Caco-2 (cell line): ENCODE results near the gene AGMO. TPM values are rescaled to one million over a fixed set of nuclear protein-coding genes. Genes with fewer than 3 reads are reported as not detected.

Experiments
- Bru-seq: library from RNA; stranded (reverse); fragments of 400-500 nt; gene quantifications from one replicate; lab custom pipeline; 2021; lab: Mats Ljungman, UMichigan
- BruChase-seq, 2 experiments: library from RNA; stranded (reverse); fragments of 400-500 nt; gene quantifications; one replicate each; lab custom pipeline; 2021; lab: Mats Ljungman, UMichigan
- BruUV-seq: library from RNA; stranded (reverse); fragments of 400-500 nt; replicated peaks from 2 replicates; lab custom pipeline; 2021; lab: Mats Ljungman, UMichigan
- CTCF ChIA-PET: fragments of 300-600 bp; sonication (Branson Sonifier 250); formaldehyde crosslinking; loops from one replicate; lab custom pipeline; 2022; ENCODE audit warnings: antibody characterized with exemption; lab: Charles Lee
- POLR2A ChIA-PET: fragments of 300-600 bp; sonication (Branson Sonifier 250); formaldehyde crosslinking; loops from one replicate; lab custom pipeline; 2022; ENCODE audit warnings: antibody characterized with exemption; lab: Charles Lee
- DNase-seq, 2 experiments: peaks; one replicate each; pipeline versions ENCODE4 v3.0.0 to v3.0.0-alpha.2; 2020 to 2022
- H3K27me3 ChIP-seq: replicated peaks from 2 replicates; pipeline ENCODE4 v1.6.0; 2011; ENCODE audit warnings: low read length; ENCODE audit not compliant: control insufficient read depth, insufficient read depth
- H3K36me3 ChIP-seq: 2 replicates; pipeline ENCODE4 v1.5.1; 2011; ENCODE audit warnings: low read length; ENCODE audit not compliant: control insufficient read depth, insufficient read depth
- H3K4me1 ChIP-seq: fragments of 250-450 bp; sonication (Bioruptor Pico); 2 replicates; pipeline ENCODE4 v1.5.1; 2020; ENCODE audit warnings: mild to moderate bottlenecking
- H3K4me3 ChIP-seq: 2 replicates; pipeline ENCODE4 v1.5.1; 2011; ENCODE audit warnings: low read depth, mild to moderate bottlenecking, control low read depth, low read length
- H3K9me3 ChIP-seq: fragments of 250-450 bp; sonication (Bioruptor Pico); 2 replicates; pipeline ENCODE4 v1.5.1; 2020; ENCODE audit warnings: mild to moderate bottlenecking, moderate library complexity
- H3K27ac Mint-ChIP-seq: one replicate; pipeline ENCODE4 v1.8.0; 2022; ENCODE audit warnings: mixed read lengths; ENCODE audit not compliant: unreplicated experiment
- H3K27me3 Mint-ChIP-seq: one replicate; pipeline ENCODE4 v1.8.0; 2022; ENCODE audit warnings: mixed read lengths; ENCODE audit not compliant: insufficient read depth, unreplicated experiment
- H3K36me3 Mint-ChIP-seq: one replicate; pipeline ENCODE4 v1.8.0; 2022; ENCODE audit warnings: mild to moderate bottlenecking, mixed read lengths; ENCODE audit not compliant: insufficient read depth, unreplicated experiment
- H3K4me1 Mint-ChIP-seq: one replicate; pipeline ENCODE4 v1.8.0; 2022; ENCODE audit warnings: low read depth, mixed read lengths; ENCODE audit not compliant: unreplicated experiment
- H3K4me3 Mint-ChIP-seq: one replicate; pipeline ENCODE4 v1.8.0; 2022; ENCODE audit warnings: mild to moderate bottlenecking, moderate library complexity, mixed read lengths; ENCODE audit not compliant: unreplicated experiment
- H3K9me3 Mint-ChIP-seq: one replicate; pipeline ENCODE4 v1.8.0; 2022; ENCODE audit warnings: mixed read lengths; ENCODE audit not compliant: unreplicated experiment
- intact Hi-C: fragments of 100-400 bp; cut with micrococcal nuclease; formaldehyde crosslinking; loops from one replicate; pipeline ENCODE4 v1.10.0; 2022; ENCODE audit not compliant: unreplicated experiment
- long read RNA-seq: library from polyadenylated mRNA; stranded (forward); transcript quantifications from one replicate; pipeline ENCODE4 v2.0.0, GENCODE V29; 2022
- total RNA-seq: library from RNA; stranded (reverse); gene quantifications from 2 replicates; pipeline ENCODE4 v1.2.3, GENCODE V29; 2022
- TF ChIP-seq, protein P1 (sequence below), 2 experiments: fragments of 200-600 bp in 1 of 2; IDR thresholded peaks; 1 replicate in 1 of 2; 2 replicates in 1 of 2; pipeline versions ENCODE4 v1.5.1 to v1.8.0; 2011 to 2022; ENCODE audit warnings: antibody characterized with exemption in 1 of 2, control low read depth in 1 of 2, inconsistent platforms in 1 of 2, low read depth in 1 of 2, low read length in 1 of 2, mild to moderate bottlenecking in 1 of 2, moderate library complexity in 1 of 2; ENCODE audit not compliant: insufficient read depth in 1 of 2, severe bottlenecking in 1 of 2, unreplicated experiment in 1 of 2

The AGMO gene
- total RNA-seq, result 0.16 and 0.28 TPM in 2 replicates
- Bru-seq, nascent RNA, result percentile 14 among the genes with signal in this experiment
- percentile 19 among the genes with signal in this experiment for BruChase-seq, experiment 1, labeled RNA remaining after a 2-hour chase
- percentile 12 among the genes with signal in this experiment for BruChase-seq, experiment 2, labeled RNA remaining after a 6-hour chase
- long read RNA-seq, result 0 reads

GRCh38 chr7:15561835-15562234, at the start of gene AGMO:
Gene AGMO, minus strand, starts transcription at chr7:15562015.
- Histone ChIP-seq H3K36me3 (no peaks in the 10 kb centered on the region), H3K4me3 (no peak within 1 kb of the TSS), H3K4me1 (peaks cover 2% of the 10 kb centered on the region), H3K27me3 (no peaks in the 10 kb centered on the region), H3K9me3 (no peaks in the 10 kb centered on the region)
- intact Hi-C loops, result loop anchor here (5.0 kb wide), 1 partner anchor 510 kb away; no protein-coding TSS in a partner anchor
- POLR2A ChIA-PET, result no interaction called here
- Mint-ChIP-seq H3K36me3 (no peaks in the 10 kb centered on the region), H3K27ac (no peak within 1 kb of the TSS), H3K4me3 (no peak within 1 kb of the TSS), H3K4me1 (no peaks in the 10 kb centered on the region), H3K27me3 (peaks cover 6% of the 10 kb centered on the region), H3K9me3 (no peaks in the 10 kb centered on the region)
- CTCF ChIA-PET, result interaction anchor here (0.5 kb wide), 1 partner anchor 35 kb away, joined by 3 read pairs; no protein-coding TSS in a partner anchor
- BruUV-seq, result no TSS peak
- no peak for DNase-seq
- TF ChIP-seq, protein P1, sequence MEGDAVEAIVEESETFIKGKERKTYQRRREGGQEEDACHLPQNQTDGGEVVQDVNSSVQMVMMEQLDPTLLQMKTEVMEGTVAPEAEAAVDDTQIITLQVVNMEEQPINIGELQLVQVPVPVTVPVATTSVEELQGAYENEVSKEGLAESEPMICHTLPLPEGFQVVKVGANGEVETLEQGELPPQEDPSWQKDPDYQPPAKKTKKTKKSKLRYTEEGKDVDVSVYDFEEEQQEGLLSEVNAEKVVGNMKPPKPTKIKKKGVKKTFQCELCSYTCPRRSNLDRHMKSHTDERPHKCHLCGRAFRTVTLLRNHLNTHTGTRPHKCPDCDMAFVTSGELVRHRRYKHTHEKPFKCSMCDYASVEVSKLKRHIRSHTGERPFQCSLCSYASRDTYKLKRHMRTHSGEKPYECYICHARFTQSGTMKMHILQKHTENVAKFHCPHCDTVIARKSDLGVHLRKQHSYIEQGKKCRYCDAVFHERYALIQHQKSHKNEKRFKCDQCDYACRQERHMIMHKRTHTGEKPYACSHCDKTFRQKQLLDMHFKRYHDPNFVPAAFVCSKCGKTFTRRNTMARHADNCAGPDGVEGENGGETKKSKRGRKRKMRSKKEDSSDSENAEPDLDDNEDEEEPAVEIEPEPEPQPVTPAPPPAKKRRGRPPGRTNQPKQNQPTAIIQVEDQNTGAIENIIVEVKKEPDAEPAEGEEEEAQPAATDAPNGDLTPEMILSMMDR (IDR thresholded peaks at IDR 0.05; ENCODE audit: insufficient read depth in 1 of 2, low read depth in 1 of 2, low read length in 1 of 2, severe bottlenecking in 1 of 2, unreplicated experiment in 1 of 2), result no peak

DNA sequence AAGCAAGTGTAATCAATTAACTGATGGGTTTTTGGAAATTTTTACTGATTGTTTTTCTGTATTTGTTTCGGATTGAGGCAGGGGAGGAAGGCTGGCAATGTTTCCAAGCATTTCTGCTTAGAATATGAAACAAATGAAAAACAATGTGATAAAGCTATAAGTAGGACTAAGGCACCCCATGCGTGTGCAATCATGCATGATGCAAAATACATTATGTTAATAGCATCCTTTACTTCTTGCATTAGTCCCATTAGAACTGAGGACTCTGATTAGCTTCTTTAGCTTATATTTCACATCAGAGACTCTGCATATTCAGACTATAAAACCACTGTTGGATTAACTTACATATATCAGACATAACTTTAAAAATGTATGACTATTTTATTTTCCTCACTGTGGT, 48.7 kb upstream of the AGMO start:
- H3K27me3 ChIP-seq, result no peaks in the 10 kb centered on the region
- H3K36me3 ChIP-seq, result no peaks in the 10 kb centered on the region
- TF ChIP-seq, protein P1 (IDR thresholded peaks at IDR 0.05; ENCODE audit: insufficient read depth in 1 of 2, low read depth in 1 of 2, low read length in 1 of 2, severe bottlenecking in 1 of 2, unreplicated experiment in 1 of 2), result no peak
- DNase-seq, result no peak
- no peaks in the 10 kb centered on the region for H3K4me1 ChIP-seq
- BruUV-seq, result no TSS peak
- Mint-ChIP-seq H3K27ac (no peak overlapping the region), H3K36me3 (no peaks in the 10 kb centered on the region), H3K4me1 (no peaks in the 10 kb centered on the region), H3K9me3 (no peaks in the 10 kb centered on the region), H3K4me3 (no peak overlapping the region), H3K27me3 (peaks cover 6% of the 10 kb centered on the region)
- intact Hi-C loops, result no loop called here
- POLR2A ChIA-PET, result no interaction called here
- H3K4me3 ChIP-seq, result no peak overlapping the region
- H3K9me3 ChIP-seq, result no peaks in the 10 kb centered on the region
- CTCF ChIA-PET, result no interaction called here

DNA sequence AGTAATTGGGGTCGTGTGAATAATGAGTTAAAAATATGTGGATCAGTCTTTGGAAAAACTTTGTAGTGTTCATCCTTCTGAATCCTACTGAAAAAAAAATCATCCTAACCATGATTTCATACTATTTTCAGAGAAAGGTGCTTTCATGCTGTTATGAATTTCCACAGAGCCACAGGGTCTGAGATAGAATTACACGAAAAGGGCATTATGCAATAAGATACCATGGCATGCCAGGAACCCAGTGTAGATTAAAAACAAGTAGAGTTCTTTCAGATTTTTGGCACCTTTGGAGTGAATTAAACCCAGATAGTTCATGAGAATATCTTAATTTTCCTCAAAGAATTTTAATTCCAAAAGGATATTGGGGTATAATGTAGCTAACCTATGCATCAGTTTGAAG, 47.5 kb upstream of the AGMO start:
- intact Hi-C loops, result no loop called here
- POLR2A ChIA-PET, result no interaction called here
- Mint-ChIP-seq H3K9me3 (no peaks in the 10 kb centered on the region), H3K27ac (no peak overlapping the region), H3K36me3 (no peaks in the 10 kb centered on the region), H3K27me3 (peaks cover 6% of the 10 kb centered on the region), H3K4me1 (no peaks in the 10 kb centered on the region), H3K4me3 (no peak overlapping the region)
- DNase-seq, result no peak
- Histone ChIP-seq H3K27me3 (no peaks in the 10 kb centered on the region), H3K36me3 (no peaks in the 10 kb centered on the region), H3K4me1 (no peaks in the 10 kb centered on the region), H3K9me3 (no peaks in the 10 kb centered on the region), H3K4me3 (no peak overlapping the region)
- CTCF ChIA-PET, result no interaction called here
- BruUV-seq, result no TSS peak
- TF ChIP-seq, protein P1 (IDR thresholded peaks at IDR 0.05; ENCODE audit: insufficient read depth in 1 of 2, low read depth in 1 of 2, low read length in 1 of 2, severe bottlenecking in 1 of 2, unreplicated experiment in 1 of 2), result no peak
